Measurements from ENCODE around the gene GRIA3.

The GRIA3 gene

DNA sequence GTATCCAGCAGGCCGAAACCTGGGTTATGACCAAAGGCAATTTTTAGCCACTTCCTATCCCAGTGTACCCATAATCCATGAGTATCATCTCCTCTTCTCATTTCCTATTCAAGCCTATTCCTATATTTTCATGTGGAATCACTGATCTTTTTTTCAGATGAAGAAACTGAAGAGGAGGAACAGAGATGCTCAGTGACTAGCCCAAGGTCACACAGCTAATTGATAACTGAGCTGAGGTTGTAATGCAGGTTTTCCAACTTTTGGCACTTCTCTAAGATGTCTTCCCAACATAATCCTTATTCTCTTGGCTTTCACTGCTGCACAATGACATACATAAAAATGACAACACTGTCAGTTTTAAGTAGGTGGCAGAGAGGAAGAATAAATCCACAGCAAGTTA, 15.3 kb downstream of the GRIA3 start:
- no peak for DNase-seq (ENCODE audit: low read depth)

DNA sequence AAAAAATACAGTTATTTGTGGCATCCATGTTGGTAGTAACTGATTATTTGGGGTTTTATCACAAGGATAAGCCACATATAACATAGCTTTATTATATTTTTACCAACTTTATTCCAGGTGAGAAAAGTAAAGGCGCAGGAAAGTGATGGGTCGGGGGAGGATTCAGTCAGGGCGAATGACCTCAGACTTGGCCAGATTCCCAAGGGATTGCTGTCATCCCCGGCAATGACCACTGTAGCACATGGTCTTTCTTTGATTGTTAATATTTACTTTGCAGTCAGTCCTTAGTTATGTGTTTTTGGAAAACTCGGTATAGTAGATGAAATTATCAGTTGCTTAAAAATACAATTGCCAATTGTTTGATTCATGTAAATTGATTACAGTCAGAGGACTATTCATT, 17.6 kb downstream of the GRIA3 start:
- DNase-seq (ENCODE audit: low read depth): no peak

DNA sequence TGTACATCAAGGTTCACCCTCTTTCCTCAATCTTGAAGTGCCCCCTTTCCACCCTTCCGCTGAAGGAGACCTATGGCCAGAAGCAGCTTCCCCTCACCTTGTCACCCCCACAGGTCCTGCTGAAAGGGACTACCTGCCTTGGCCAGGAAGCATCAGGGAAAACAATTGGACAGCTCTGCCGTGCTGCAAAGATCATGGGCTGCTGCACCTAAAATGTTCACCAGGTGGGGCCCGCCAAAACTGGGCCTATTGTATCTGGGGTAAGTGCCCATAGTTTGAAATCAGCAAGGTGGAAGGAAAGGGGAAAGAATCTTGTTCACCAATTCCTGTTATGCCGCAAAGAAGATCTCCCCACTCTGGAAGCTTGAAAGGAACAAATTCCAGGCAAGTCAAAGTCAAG, 18.4 kb downstream of the GRIA3 start:
- no peak for DNase-seq (ENCODE audit: low read depth)

DNA sequence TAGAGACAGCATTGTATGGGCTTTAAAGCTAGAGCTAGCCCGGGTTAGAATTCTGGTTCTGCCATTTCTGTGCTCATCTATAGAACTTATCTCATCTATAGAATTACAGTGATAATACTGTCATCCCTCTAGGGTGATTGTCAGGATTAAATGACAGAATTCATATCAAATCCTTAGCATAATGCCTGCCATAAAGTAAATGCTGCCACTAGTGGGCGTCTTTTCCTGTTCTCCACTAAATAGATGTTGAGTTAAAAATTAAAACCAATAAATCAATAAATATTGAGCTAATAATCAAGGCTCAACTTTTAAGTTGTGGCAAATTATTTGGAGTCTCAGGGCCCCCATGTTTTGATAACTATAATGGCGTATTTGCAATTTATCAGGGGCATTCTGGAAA, 19.7 kb downstream of the GRIA3 start:
- DNase-seq (ENCODE audit: low read depth): no peak

DNA sequence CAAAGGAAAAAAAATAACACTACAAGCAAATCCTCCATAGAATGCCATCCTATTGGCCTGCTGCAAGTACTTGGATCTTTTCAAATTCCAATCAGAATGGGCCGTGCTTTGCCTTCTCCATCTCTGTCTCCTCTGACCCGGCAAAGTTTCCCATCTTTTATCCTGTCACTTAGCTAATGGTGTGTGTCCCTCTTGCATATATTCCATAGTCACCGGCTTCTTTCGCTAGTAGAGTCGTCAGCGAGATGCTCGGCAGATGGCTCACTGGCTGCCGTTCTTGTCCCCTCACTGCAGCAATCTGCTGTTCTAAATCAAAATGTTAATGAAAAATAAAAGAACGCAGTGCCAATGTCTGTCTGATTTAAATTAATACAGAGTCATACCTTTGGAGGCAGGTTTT, 22.1 kb downstream of the GRIA3 start:
- DNase-seq (ENCODE audit: low read depth): no peak

DNA sequence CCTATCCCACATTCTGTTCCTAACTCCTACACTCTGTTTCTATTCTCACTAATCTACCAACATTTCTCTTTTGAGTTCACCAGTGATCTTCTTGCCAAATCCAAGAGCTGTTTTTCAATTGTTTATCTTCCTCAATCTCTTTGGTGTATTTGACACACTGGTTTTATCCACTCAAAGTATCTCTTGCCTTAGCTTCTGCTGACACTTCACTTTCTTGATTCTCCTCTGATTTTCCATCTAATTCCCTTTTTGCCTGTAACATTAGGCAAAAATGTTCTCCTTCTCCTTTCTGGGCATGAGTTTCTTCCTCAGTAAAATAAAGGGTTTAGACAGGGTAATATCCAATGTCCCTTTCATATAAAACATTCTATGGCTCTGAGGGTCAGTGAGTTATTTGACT, 26.2 kb downstream of the GRIA3 start:
- DNase-seq (ENCODE audit: low read depth): no peak

DNA sequence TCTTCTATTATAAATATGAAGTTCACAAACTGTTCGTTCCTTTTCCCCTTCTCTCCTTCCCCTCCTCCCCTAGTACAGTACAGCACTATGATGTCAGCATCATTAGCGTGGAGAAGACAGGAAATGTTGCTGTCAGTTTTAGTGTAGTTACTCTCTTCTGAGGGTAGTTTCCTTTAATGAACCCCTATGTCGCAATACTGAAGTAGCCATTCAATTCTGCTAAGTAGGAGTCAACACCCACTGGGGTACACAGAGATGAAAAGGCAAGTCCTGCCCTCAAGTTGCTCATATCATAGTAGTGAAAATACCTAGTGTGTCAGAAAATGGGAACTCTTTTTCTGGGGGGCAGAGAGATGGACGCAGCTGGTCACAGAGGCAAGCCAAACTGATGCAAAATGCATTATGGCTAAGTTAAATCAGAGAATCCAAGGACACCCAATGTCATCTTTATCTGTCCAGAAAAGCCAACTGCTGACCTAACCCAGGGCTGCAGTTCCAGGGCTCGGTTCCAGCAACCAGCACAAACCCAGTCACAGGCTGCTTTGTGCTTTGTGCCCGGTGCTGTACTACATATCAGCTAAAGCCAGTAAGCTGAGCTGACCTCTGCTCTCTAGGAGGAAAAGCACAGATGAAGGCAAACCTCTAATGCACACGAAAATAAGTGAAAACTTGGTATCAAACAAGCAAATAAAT, 31.5 kb downstream of the GRIA3 start:
- no peak for DNase-seq (ENCODE audit: low read depth)

DNA sequence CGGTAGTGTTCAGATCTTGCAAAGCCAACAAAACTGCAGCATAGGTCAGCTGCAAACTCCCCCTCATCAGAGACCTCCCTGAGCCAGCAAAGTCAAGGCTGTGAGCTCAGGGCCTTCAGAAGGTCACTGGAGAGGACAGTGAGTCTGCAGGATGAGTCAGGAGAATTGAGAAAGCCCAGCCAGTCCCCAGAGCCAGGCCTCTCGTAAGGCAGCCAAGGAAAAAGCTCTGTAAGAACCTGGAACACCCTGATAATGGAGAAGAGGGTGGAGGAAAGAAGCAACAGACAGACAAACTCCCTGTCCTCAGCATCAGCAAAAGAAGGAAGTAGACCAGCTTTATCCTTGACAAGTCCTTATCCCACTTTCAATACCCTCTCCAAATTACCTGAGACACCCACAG, 33.0 kb downstream of the GRIA3 start:
- DNase-seq (ENCODE audit: low read depth): no peak

DNA sequence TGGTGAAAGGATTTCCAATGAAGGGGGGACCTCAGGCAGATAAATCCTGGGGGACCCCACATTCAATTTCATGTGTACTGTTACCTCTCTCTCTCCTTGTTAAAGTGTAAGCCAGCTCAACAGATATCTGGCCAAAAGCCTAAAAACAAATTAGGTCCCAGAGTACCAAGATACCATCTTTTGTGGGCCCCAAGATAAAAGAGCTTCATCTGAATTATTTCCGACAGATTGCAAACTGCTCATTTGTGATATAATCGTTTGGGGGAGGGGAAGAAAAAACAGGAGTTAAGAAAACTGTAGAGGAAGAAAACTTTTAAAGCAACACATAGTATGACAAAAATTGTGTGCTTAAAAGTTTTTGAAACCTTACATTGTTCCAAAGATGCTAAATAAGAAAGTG, 33.6 kb downstream of the GRIA3 start:
- no peak for DNase-seq (ENCODE audit: low read depth)

DNA sequence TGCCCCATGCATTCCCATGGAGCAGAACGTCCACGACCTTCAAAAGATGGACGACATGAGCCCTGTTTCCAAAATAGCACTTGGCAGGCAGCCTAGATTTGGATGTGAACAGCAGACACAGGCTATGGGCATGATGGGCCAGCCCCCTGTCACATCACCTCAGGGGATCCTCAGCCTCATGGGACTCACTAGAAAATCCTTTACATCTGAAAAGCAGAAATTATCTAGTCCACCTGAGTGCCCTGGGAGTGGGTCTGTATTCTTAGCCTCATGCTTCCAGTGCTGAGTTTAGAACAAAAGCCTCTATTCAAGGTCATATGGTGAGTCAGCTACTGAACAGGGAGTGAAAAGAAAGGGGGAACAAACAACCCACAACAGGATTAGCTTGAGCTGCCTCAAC, 35.8 kb downstream of the GRIA3 start:
- DNase-seq (ENCODE audit: low read depth): no peak

DNA sequence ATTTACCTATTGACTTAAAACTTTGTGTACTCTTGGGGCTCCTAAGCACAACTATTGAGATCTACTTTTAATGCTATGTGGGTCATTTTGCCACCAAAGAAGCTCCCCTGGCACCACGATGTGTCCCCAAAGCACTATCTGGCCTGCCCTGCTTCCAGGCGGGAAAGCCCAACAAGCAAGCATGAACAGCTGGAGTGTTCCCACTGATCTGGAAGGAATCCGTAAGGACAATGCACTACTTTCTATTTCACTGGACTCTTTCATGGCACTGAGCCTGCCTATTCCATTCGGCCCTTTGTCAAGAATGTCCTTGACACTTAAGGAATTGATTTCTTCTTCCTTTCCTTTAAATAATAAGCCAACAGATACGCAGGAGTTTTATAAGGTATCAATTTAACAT, 38.8 kb downstream of the GRIA3 start:
- no peak for DNase-seq (ENCODE audit: low read depth)

DNA sequence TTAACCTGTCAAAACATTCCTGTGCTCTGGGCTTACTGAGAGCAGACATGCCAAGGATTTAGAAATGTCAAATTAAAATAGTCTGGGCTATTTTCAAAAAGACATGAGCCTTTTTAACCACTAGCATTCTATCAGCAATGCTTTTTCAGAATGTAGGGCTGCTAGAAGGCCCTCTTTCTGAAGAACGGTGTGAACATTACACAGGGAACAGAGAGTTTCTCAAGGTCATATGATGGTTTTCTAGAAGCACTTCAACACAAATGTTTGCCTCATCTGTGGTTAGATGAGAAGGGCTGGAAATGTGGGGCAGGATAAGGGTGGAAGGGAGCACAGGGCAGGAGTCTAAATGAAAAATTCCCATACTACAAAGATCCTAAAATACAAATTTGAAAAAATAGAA, 39.3 kb downstream of the GRIA3 start:
- DNase-seq (ENCODE audit: low read depth): no peak

DNA sequence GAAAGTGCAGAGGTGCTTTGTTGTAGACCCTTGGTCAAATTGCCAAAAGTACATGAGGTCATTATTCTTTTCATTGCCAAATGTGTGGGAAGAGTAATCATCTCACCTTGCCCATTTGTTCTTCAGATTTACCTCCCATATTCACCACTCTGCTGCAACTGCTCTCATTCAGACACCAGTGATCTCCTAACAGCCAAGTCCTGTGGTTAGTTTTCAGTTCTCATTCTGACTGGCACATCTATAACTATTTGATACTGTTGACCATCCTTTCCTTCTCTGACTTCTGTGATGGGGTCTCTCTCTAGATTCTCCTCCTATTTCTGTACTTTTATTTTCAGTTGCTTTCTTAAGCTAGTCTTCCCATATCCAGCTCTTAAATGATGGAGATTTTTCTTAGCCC, 39.8 kb downstream of the GRIA3 start:
- no peak for DNase-seq (ENCODE audit: low read depth)

DNA sequence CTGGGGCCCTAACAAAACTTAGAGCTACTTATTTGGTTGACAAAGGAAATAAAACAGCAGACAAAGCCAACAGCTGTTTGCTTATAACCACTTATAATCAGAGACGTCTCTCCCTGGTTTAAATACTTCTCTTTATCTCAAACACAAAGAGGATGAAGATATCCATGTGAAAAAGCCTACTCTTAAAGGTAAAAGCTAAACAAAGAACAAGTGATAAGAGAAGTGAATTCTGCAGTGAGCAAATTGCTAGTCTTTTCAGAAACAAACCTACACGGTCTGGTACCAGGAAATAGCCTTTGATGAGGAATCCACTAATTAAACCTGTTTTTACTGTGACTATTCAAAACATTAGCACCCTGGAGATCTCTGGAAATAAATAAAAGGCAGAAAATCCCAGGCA, 46.7 kb downstream of the GRIA3 start:
- no peak for DNase-seq (ENCODE audit: low read depth)

DNA sequence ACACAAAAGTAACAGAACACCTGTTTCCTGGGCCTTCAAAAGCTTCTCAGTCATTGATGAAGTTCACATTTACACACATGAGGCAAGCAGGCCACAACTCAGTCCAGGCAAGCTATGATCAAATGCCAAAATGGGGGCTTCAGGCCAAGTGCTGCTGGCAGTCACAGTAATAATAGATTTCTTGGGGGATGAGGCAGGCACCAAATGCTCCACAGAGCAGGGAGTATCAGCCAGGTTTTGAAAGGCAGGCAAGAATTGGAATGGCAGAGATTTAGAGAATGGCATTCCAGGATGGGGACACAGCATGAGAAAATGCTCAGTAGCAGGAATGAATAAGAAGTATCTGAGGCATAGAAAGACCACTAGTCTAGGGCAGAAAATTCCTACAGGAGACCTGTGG, 52.8 kb downstream of the GRIA3 start:
- no peak for DNase-seq (ENCODE audit: low read depth)

DNA sequence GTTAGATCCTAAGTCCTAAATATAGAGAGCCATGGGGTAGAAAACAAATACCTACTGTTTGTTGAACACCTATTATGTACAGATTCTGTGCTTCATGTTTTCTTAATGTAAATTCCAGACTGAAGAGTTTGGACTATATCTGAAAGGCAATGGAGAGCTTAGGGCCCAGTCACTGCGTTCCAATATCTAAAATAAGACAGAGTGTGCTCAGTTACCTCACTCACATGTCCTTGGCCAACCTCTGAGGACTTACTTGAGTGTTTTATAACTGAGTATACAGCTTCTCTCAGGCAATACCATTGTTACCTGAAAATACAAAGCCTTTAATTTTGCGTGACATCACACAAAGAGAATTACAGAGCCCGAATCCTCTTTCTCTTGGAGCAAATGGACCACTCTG, 53.2 kb downstream of the GRIA3 start:
- DNase-seq (ENCODE audit: low read depth): no peak

DNA sequence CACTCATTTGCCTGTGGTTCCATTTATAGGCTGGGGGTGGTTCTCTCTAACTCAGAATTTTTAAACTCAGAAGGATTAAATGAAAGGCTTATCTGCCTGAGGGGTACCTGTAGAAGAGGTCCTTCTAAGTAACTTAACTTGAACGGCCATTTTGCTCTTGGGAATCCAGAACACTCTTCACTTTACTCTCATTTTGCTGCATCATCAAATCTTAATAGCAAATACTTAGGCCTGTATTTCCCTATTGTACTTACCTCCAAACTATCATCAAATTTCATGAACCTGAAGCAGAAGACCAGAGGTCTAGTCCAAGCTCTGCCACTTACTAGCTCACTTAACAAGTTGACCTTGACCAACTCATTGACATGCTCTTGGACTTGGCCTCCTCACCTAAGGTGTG, 70.4 kb downstream of the GRIA3 start:
- DNase-seq (ENCODE audit: low read depth): no peak

DNA sequence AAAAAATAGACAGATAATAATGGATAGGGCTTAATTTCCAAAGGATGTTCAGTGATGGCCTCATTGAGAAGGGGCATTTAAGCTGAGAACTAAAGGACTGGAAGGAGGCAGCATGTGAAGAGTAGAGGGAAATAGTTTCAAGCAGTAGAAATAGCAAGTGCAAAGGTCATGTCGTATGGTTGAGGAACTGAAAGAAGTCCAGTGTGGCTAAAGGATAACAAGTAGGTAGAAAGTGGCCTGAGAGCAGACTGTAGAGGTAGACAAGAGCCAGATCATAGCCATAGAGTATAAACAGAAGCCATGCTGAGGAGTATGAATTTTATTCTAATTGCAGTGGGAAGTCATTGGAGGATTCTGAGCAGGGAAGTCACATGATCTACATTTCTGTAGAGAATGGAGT, 72.3 kb downstream of the GRIA3 start:
- DNase-seq (ENCODE audit: low read depth): no peak

DNA sequence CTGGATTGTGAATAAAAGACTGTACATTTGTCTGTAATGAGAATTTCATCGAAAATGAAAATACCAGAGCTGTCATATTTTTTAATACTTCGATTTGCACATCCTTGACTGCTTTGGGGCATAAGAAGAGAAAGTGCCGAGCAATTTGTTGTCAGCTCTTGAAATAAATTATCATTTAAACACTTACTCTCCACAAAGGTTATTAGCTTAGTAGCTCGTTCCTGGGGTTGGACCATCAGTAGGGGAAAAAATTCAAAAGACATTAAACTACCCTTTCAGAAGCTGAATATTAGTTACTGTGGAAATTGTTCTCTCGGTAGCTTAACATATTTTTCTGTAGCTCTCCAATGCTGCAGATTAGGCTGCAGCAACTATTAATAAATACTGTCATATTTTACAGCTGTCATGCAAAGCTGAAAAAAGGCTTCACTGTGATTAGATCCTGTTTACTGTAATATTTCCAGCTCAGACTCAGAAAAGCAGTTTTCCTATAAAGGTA, 76.9 kb downstream of the GRIA3 start:
- no peak for DNase-seq (ENCODE audit: low read depth)

DNA sequence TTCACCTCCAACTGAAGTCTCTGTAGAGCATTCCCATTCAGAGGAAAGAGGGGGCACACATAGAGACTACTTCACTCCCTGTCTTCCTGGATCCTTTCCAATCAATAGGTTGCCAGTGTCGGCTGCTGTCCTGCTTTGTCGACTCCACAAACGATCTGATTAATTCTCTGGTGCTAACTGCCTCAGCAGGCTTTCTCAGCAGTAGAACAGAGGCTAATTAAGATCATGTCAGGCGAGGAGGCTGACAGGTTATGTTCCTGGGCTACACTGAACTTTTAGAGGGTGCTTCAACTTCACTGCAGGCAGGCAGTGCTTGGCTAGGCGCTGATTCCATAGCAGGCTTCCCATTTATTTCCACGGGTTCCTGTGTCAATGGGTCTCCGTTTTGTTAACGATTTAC, 79.2 kb downstream of the GRIA3 start:
- DNase-seq (ENCODE audit: low read depth): no peak

DNA sequence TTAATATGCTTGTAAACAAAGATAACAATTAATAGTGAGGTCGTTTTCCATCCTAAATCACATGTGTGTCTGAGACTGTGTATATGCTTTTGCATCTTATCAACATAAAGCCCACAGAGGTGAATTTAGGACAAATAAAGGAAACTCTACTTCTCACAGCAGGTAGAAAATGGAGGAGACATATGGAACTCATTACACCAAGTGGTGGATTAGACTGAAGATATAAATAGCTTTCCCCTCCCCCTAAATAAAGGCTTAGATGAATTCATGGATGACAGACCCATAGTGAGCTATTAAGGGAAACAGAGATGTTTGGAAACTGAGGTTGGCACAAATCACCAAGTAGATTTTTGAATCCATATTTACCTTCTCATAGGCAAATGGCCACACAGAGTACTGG, 79.7 kb downstream of the GRIA3 start:
- DNase-seq (ENCODE audit: low read depth): no peak

DNA sequence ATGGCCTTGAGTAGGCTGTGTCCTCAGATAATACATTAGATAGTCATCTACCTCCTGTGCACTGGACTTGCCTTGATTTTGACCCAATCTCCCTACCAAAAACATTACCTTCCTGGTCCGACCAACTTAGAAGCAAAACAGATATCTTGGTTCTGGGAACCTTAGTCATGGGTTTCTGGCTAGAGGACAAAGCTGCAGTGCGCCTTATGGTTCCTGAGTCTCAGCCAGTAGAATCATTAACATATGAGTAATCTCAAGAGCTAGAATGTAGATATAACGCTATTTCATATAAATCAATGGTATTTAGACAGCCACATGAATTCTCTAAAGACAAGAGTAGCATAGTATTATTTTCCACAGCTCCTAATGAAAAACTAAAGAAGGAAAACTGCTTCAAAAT, 83.1 kb downstream of the GRIA3 start:
- no peak for DNase-seq (ENCODE audit: low read depth)

DNA sequence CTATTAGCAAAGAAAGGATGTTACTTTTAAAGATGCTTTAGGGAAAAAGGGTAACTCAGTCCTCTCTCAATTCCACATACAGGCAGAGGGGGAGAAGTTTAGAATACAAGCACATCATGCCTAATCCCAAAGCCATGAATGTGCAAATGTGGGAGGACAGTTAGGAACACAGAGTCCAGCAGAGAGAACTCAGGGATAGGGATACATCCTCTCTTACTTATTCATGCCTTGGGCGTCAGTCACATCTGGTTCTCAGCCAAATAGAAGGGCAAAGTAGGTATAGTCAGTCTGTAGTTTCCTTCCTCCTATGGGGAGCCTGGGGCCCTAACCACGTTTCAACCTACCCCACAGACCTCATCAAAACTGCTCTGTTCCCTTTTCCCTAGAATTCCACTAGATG, 87.8 kb downstream of the GRIA3 start:
- no peak for DNase-seq (ENCODE audit: low read depth)

DNA sequence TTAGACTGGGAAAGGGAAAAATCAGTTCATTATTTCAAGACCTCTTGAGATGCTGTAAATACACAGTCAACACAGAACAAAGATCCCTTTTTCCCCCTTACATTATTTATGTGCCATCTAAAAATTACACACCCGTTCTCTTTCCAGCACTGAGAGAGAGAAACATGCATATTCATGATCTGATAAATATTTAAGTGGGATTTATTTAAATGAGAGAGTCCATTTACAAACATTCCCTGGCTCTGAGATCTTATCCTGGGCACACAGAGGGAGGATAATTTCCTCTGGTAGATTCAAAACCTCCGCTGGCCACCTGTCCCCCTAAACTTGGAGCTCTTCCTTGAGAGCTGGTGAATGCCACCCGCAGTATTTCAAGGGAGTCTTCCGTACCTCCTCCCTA, 88.6 kb downstream of the GRIA3 start:
- DNase-seq (ENCODE audit: low read depth): no peak

DNA sequence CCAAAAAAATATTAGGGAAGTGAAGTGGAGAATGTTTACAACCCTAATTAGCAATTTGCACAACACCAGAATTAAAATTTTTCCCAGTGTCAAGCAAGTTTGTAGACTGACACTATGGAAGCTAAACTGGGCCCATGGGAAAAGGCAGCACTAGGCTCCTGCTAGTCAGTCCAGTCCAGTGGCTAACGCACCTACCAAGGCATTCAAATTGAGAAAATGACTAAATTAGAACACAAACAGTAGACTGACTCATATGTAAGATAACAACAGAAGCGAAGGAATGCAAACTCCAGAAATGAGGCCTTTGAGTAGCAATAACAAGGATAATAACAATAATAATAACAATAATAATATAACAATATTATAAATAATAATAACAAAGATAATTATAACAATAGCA, 90.7 kb downstream of the GRIA3 start:
- no peak for DNase-seq (ENCODE audit: low read depth)
